ENCODE results near the gene PRDM16. TPM values are rescaled to one million over a fixed set of nuclear protein-coding genes. Genes with fewer than 3 reads are reported as not detected.

Gene PRDM16
- polyA plus RNA-seq, 2 of the 4 experiments (the other 2 are of a cell fraction), result 0.03 to 0.35 TPM

GRCh38 chr1:3352299-3352951, 283.4 kb downstream of the PRDM16 start:
- POLR2A ChIA-PET, result no interaction called here
- H3K4me1 ChIP-seq, result no peaks in the 10 kb centered on the region
- DNase-seq (ENCODE audit: low read depth in 1 of 2, low spot score in 1 of 2) (no peak), ATAC-seq (no peak), FAIRE-seq (no peak)
- no peak overlapping the region for H3K27ac ChIP-seq
- TF ChIP-seq USF2 (IDR thresholded peaks at IDR 0.05), result no peak
- no peak for TF ChIP-seq NPAS2 (CRISPR knock-in tag; IDR thresholded peaks at IDR 0.05; ENCODE audit: borderline replicate concordance)
- no peak overlapping the region for H3K4me2 ChIP-seq
- WGBS (ENCODE audit: missing lambda C conversion rate), result 61% methylated on average over 21 of the region's 30 CpGs
- CTCF ChIA-PET, result interaction anchor here (0.6 to 0.7 kb wide), 2 partner anchors 10 to 1238 kb away, joined by 3 read pairs; no protein-coding TSS in a partner anchor
- no peak overlapping the region for H3K4me3 ChIP-seq
- no peaks in the 10 kb centered on the region for H3K9me3 ChIP-seq

GRCh38 chr1:3352952-3353331, 283.9 kb downstream of the PRDM16 start:
- FAIRE-seq (no peak), DNase-seq (ENCODE audit: low read depth in 1 of 2, low spot score in 1 of 2) (no peak), ATAC-seq (no peak)
- H3K9me3 ChIP-seq, result no peaks in the 10 kb centered on the region
- H3K4me1 ChIP-seq, result no peaks in the 10 kb centered on the region
- no peak overlapping the region for H3K27ac ChIP-seq
- H3K4me3 ChIP-seq, result no peak overlapping the region
- 60% methylated on average over 2 of the region's 13 CpGs for WGBS (ENCODE audit: missing lambda C conversion rate)
- ChIA-PET CTCF (interaction anchor here (0.6 kb wide), 1 partner anchor 1238 kb away, joined by 3 read pairs; no protein-coding TSS in a partner anchor), POLR2A (no interaction called here)
- TF ChIP-seq NR3C1 (IDR thresholded peaks at IDR 0.05) (no peak), FOXS1 (CRISPR knock-in tag; IDR thresholded peaks at IDR 0.05) (no peak)
- no peak overlapping the region for H3K4me2 ChIP-seq

GRCh38 chr1:3353876-3354275, 284.9 kb downstream of the PRDM16 start:
- no peak overlapping the region for H3K4me2 ChIP-seq
- ATAC-seq (no peak), DNase-seq (ENCODE audit: low read depth in 1 of 2, low spot score in 1 of 2) (no peak), FAIRE-seq (no peak)
- H3K9me3 ChIP-seq, result no peaks in the 10 kb centered on the region
- ChIA-PET CTCF (interaction anchor here (0.7 kb wide), 1 partner anchor 563 kb away, joined by 3 read pairs; no protein-coding TSS in a partner anchor), POLR2A (no interaction called here)
- whole genome bisulfite sequencing (ENCODE audit: missing lambda C conversion rate), result 79% methylated on average over 4 of the region's 8 CpGs
- no peak overlapping the region for H3K4me3 ChIP-seq
- H3K4me1 ChIP-seq, result no peaks in the 10 kb centered on the region
- TF ChIP-seq ZNF302 (CRISPR knock-in tag; IDR thresholded peaks at IDR 0.05) (no peak), HMGXB4 (CRISPR knock-in tag; IDR thresholded peaks at IDR 0.05; ENCODE audit: borderline replicate concordance) (no peak), KDM5A (IDR thresholded peaks at IDR 0.05) (no peak), CBX2 (IDR thresholded peaks at IDR 0.05; ENCODE audit: borderline replicate concordance, low read depth) (no peak), CBX8 (IDR thresholded peaks at IDR 0.05) (no peak), PBX3 (IDR thresholded peaks at IDR 0.05) (no peak), MYC (IDR thresholded peaks at IDR 0.05; ENCODE audit: borderline replicate concordance, low read length) (no peak), SREBF2 (IDR thresholded peaks at IDR 0.05) (no peak), TFCP2L1 (CRISPR knock-in tag; IDR thresholded peaks at IDR 0.05) (no peak), ELK1 (IDR thresholded peaks at IDR 0.05; ENCODE audit: low read depth, low read length) (no peak), RNF2 (IDR thresholded peaks at IDR 0.05; ENCODE audit: borderline replicate concordance, low read depth) (no peak), ESRRA (IDR thresholded peaks at IDR 0.05; ENCODE audit: borderline replicate concordance, low read length) (no peak), RFX5 (IDR thresholded peaks at IDR 0.05) (no peak), RAD21 (conservative IDR thresholded peaks at IDR 0.05 in 1 of 2, IDR thresholded peaks at IDR 0.05 in 1 of 2) (no peak), SMC3 (IDR thresholded peaks at IDR 0.05) (no peak), EHMT2 (IDR thresholded peaks at IDR 0.05; ENCODE audit: low read depth) (no peak), POLR2AphosphoS2 (conservative IDR thresholded peaks at IDR 0.05; ENCODE audit: low read length) (no peak), REST (IDR thresholded peaks at IDR 0.05) (no peak)
- no peak overlapping the region for H3K27ac ChIP-seq

Data from A549 (cell line).